IMR-90 (cell line): ENCODE measurements around the gene RBMS3. TPM values are rescaled to one million over a fixed set of nuclear protein-coding genes. Genes with fewer than 3 reads are reported as not detected.
A peak's percentile ranks its signal among the peaks of the same experiment; 100 is the strongest.

ENCODE experiments used
- ATAC-seq: fragments of 200-7000 bp; cut with Tn5 transposase; 2 replicates; pipeline ENCODE4 v1.9.1; 2020; ENCODE audit warnings: low read depth, mild to moderate bottlenecking, moderate library complexity
- BruUV-seq: library from RNA; stranded (reverse); fragments of 400-500 nt; replicated peaks from 2 replicates; lab custom pipeline; 2021; lab: Mats Ljungman, UMichigan
- CTCF ChIA-PET: fragments of 300-600 bp; formaldehyde crosslinking; extraction: SDS; loops from one replicate; lab custom pipeline; 2021; ENCODE audit warnings: antibody characterized with exemption; lab: Yijun Ruan, JAX
- POLR2A ChIA-PET: fragments of 300-600 bp; sonication (Branson Sonifier 250); formaldehyde crosslinking; loops from one replicate; lab custom pipeline; 2022; ENCODE audit warnings: antibody characterized with exemption; ENCODE audit not compliant: unreplicated experiment; lab: Charles Lee
- DNase-seq: peaks from one replicate; pipeline ENCODE4 v3.0.0; 2013
- H2AFZ ChIP-seq: replicated peaks from 2 replicates; pipeline ENCODE3; 2013; ENCODE audit warnings: low read length, mild to moderate bottlenecking; ENCODE audit not compliant: poor library complexity
- H2AK5ac ChIP-seq: 2 replicates; pipeline ENCODE4 v1.6.1; 2013; ENCODE audit warnings: low read depth, low read length, inconsistent platforms
- H2AK9ac ChIP-seq: replicated peaks from 2 replicates; pipeline ENCODE3; 2013; ENCODE audit warnings: mild to moderate bottlenecking, low read depth, low read length, moderate library complexity; ENCODE audit not compliant: poor library complexity
- H2BK120ac ChIP-seq: 2 replicates; pipeline ENCODE4 v1.6.1; 2013; ENCODE audit warnings: low read depth, low read length, inconsistent platforms
- H2BK15ac ChIP-seq: 3 replicates; pipeline ENCODE4 v1.6.1; 2013; ENCODE audit warnings: low read depth, low read length, inconsistent platforms
- H2BK20ac ChIP-seq: 2 replicates; pipeline ENCODE4 v1.6.1; 2013; ENCODE audit warnings: low read depth, mild to moderate bottlenecking, inconsistent platforms, low read length, moderate library complexity
- H2BK5ac ChIP-seq: 2 replicates; pipeline ENCODE4 v1.6.1; 2013; ENCODE audit warnings: mild to moderate bottlenecking, low read depth, low read length, inconsistent platforms; ENCODE audit not compliant: poor library complexity, severe bottlenecking
- H3K14ac ChIP-seq: replicated peaks from 2 replicates; pipeline ENCODE4 v1.6.1; 2013; ENCODE audit warnings: low read depth, low read length, inconsistent platforms
- H3K18ac ChIP-seq: 2 replicates; pipeline ENCODE4 v1.6.1; 2013; ENCODE audit warnings: low read depth, low read length, control low read depth
- H3K23ac ChIP-seq: 2 replicates; pipeline ENCODE4 v1.6.1; 2013; ENCODE audit warnings: low read depth, low read length, inconsistent platforms
- H3K27ac ChIP-seq: 2 replicates; pipeline ENCODE4 v1.5.1; 2013; ENCODE audit warnings: mild to moderate bottlenecking, control low read depth, low read length; ENCODE audit not compliant: insufficient read depth
- H3K27me3 ChIP-seq: 2 replicates; pipeline ENCODE4 v1.6.1; 2013; ENCODE audit warnings: low read length; ENCODE audit not compliant: control insufficient read depth, insufficient read depth
- H3K36me3 ChIP-seq: 2 replicates; pipeline ENCODE4 v1.6.1; 2013; ENCODE audit warnings: low read length, mixed read lengths; ENCODE audit not compliant: control insufficient read depth, insufficient read depth
- H3K4ac ChIP-seq: 2 replicates; pipeline ENCODE4 v1.6.1; 2013; ENCODE audit warnings: low read depth, low read length, inconsistent platforms
- H3K4me1 ChIP-seq: 2 replicates; pipeline ENCODE4 v1.6.1; 2013; ENCODE audit warnings: low read length, mixed read lengths; ENCODE audit not compliant: control insufficient read depth, insufficient read depth
- H3K4me2 ChIP-seq: 2 replicates; pipeline ENCODE4 v1.6.1; 2013; ENCODE audit warnings: low read depth, mild to moderate bottlenecking, control low read depth, low read length, moderate library complexity
- H3K4me3 ChIP-seq: 2 replicates; pipeline ENCODE4 v1.5.1; 2013; ENCODE audit warnings: low read depth, mild to moderate bottlenecking, control low read depth, low read length, moderate library complexity; ENCODE audit not compliant: insufficient read depth
- H3K56ac ChIP-seq: 2 replicates; pipeline ENCODE4 v1.6.1; 2013; ENCODE audit warnings: low read length, inconsistent platforms; ENCODE audit not compliant: insufficient read depth; ENCODE audit errors: extremely low read depth
- H3K79me1 ChIP-seq, 2 experiments: 2 replicates each; pipeline ENCODE4 v1.6.1; 2013; ENCODE audit warnings: low read length in 2 of 2, inconsistent platforms in 1 of 2, low read depth in 1 of 2
- H3K9ac ChIP-seq: 2 replicates; pipeline ENCODE4 v1.6.1; 2013; ENCODE audit warnings: low read depth, low read length, control low read depth
- H3K9me1 ChIP-seq: 2 replicates; pipeline ENCODE4 v1.6.1; 2013; ENCODE audit warnings: low read length, inconsistent platforms; ENCODE audit not compliant: insufficient read depth
- H3K9me3 ChIP-seq: 2 replicates; pipeline ENCODE4 v1.6.1; 2013; ENCODE audit warnings: low read length; ENCODE audit not compliant: control insufficient read depth, insufficient read depth
- H4K20me1 ChIP-seq: 2 replicates; pipeline ENCODE4 v1.6.1; 2013; ENCODE audit warnings: low read length, inconsistent platforms; ENCODE audit not compliant: insufficient read depth
- H4K5ac ChIP-seq: 2 replicates; pipeline ENCODE4 v1.6.1; 2013; ENCODE audit warnings: mild to moderate bottlenecking, low read depth, low read length, control low read depth
- H4K8ac ChIP-seq, 2 experiments: 2 replicates each; pipeline ENCODE4 v1.6.1; 2013; ENCODE audit warnings: low read depth in 2 of 2, low read length in 2 of 2, control low read depth in 1 of 2, inconsistent platforms in 1 of 2
- H4K91ac ChIP-seq: 2 replicates; pipeline ENCODE4 v1.6.1; 2013; ENCODE audit warnings: low read depth, low read length, inconsistent platforms; ENCODE audit not compliant: insufficient read depth
- BHLHE40 ChIP-seq: fragments of 150-350 bp; IDR thresholded peaks from 2 replicates; pipeline ENCODE4 v1.6.1; 2016; ENCODE audit warnings: mild to moderate bottlenecking, low read depth, low read length
- CEBPB ChIP-seq: IDR thresholded peaks from 2 replicates; pipeline ENCODE4 v1.6.1; 2012; ENCODE audit warnings: low read depth, low read length, improper control_type of control experiment
- CHD1 ChIP-seq: IDR thresholded peaks from 2 replicates; pipeline ENCODE4 v1.6.1; 2012; ENCODE audit warnings: low read depth, low read length, improper control_type of control experiment
- MXI1 ChIP-seq: IDR thresholded peaks from 2 replicates; pipeline ENCODE4 v1.6.1; 2012; ENCODE audit warnings: low read depth, mild to moderate bottlenecking, low read length, moderate library complexity, borderline replicate concordance
- POLR2A ChIP-seq: IDR thresholded peaks from 2 replicates; pipeline ENCODE4 v1.6.1; 2012; ENCODE audit warnings: mild to moderate bottlenecking, low read depth, low read length
- WGBS, 2 experiments: methylation state at CpG; one replicate each; pipeline versions ENCODE4 v1.1.5 to v1.1.7; 2013; ENCODE audit warnings: missing lambda C conversion rate in 2 of 2; ENCODE audit not compliant: insufficient read length in 1 of 2; ENCODE audit errors: extremely low coverage in 2 of 2; 5-methylcytosine and 5-hydroxymethylcytosine counted together
- dilution Hi-C: fragments of 300-500 bp; cut with HindIII; formaldehyde crosslinking; loops from one replicate; pipeline ENCODE4 v1.14.3; 2018; ENCODE audit warnings: low sequenced_read_pairs; ENCODE audit not compliant: unreplicated experiment
- in situ Hi-C: fragments of 300-500 bp; cut with MboI; formaldehyde crosslinking; loops from 3 replicates; pipeline ENCODE4 v1.14.3; 2019; ENCODE audit warnings: low sequenced_read_pairs, inconsistent platforms, mixed read lengths
- intact Hi-C: fragments of 100-400 bp; cut with micrococcal nuclease; formaldehyde crosslinking; loops from 2 replicates; pipeline ENCODE4 v1.10.0; 2022
- polyA plus RNA-seq, 3 experiments: library from polyadenylated mRNA; depleted of rRNA; stranded (reverse); fragments of >200 nt; gene quantifications; 2 replicates each; pipeline ENCODE4 v1.2.3, GENCODE V29; 2012; ENCODE audit warnings: low replicate concordance in 1 of 3
- total RNA-seq: library from RNA; depleted of rRNA; stranded (reverse); fragments of >200 nt; gene quantifications from 2 replicates; pipeline ENCODE4 v1.2.3, GENCODE V29; 2012

The RBMS3 gene
- total and polyA plus RNA-seq, 2 of the 4 experiments (the other 2 are of a cell fraction) = 15.2 to 127 TPM

- Histone ChIP-seq H3K9ac (peak overlapping the region; percentile 82), H2AK5ac (peak overlapping the region; percentile 91), H4K91ac (peak overlapping the region; percentile 92), H3K36me3 (no peaks in the 10 kb centered on the region), H3K4ac (peak overlapping the region; percentile 98), H3K4me1 (peaks cover 10% of the 10 kb centered on the region), H4K20me1 (no peaks in the 10 kb centered on the region), H3K4me3 (no peak overlapping the region), H3K79me1 (peaks cover 9 to 26% of the 10 kb centered on the region in 2 experiments), H2AK9ac (no peak overlapping the region), H4K5ac (peak overlapping the region; percentile 99), H3K4me2 (peak overlapping the region; percentile 78), H3K27ac (peak overlapping the region; percentile 100), H3K27me3 (no peaks in the 10 kb centered on the region), H2BK5ac (peak overlapping the region; percentile 97), H3K23ac (peak overlapping the region; percentile 96), H3K9me3 (no peaks in the 10 kb centered on the region), H3K9me1 (peaks cover 4% of the 10 kb centered on the region; the same call in 1 of the 2 replicates), H4K8ac (peak overlapping the region; percentile 89 to 92), H3K18ac (peak overlapping the region; percentile 100), H3K14ac (peak overlapping the region; percentile 95), H2BK120ac (peak overlapping the region; percentile 98), H2AFZ (no peak overlapping the region), H3K56ac (peak overlapping the region; percentile 95), H2BK15ac (peak overlapping the region; percentile 81; the same call in 2 of the 3 replicates), H2BK20ac (peak overlapping the region; percentile 96)
- no CpG with 5 or more reads among the region's 3 CpGs for WGBS, 2 experiments
- ChIA-PET POLR2A (no interaction called here), CTCF (interaction anchor here (0.7 to 1.4 kb wide), 4 partner anchors 68 to 1867 kb away, joined by 3 to 5 read pairs (median 3); no protein-coding TSS in a partner anchor)
- peak; percentile 8 for ATAC-seq
- intact Hi-C loops = loop anchor here (2.0 to 10.0 kb wide), 3 partner anchors 261 to 781 kb away; partner anchors contain the start of gene RBMS3
- dilution Hi-C loops = no loop called here
- peak; percentile 86 for DNase-seq
- no TSS peak for BruUV-seq
- no peak for TF ChIP-seq MXI1
- TF ChIP-seq POLR2A = no peak
- peak; percentile 97 for TF ChIP-seq BHLHE40
- no peak for TF ChIP-seq CHD1
- peak; percentile 95 for TF ChIP-seq CEBPB
- in situ Hi-C loops = no loop called here
These were observed 414.9 kb downstream of the RBMS3 start for GRCh38 chr3:29695643-29696198.
